ENCODE results near the gene TBC1D9B. TPM values are rescaled to one million over a fixed set of nuclear protein-coding genes. Genes with fewer than 3 reads are reported as not detected.
"Not testable (repeated sequence)": the region's sequence is repeated elsewhere in the genome, so short reads cannot be mapped to it uniquely, and the experiment has no call there.

Gene TBC1D9B
- total RNA-seq, 1 donor from 2014 or later: 55.8 TPM

DNA sequence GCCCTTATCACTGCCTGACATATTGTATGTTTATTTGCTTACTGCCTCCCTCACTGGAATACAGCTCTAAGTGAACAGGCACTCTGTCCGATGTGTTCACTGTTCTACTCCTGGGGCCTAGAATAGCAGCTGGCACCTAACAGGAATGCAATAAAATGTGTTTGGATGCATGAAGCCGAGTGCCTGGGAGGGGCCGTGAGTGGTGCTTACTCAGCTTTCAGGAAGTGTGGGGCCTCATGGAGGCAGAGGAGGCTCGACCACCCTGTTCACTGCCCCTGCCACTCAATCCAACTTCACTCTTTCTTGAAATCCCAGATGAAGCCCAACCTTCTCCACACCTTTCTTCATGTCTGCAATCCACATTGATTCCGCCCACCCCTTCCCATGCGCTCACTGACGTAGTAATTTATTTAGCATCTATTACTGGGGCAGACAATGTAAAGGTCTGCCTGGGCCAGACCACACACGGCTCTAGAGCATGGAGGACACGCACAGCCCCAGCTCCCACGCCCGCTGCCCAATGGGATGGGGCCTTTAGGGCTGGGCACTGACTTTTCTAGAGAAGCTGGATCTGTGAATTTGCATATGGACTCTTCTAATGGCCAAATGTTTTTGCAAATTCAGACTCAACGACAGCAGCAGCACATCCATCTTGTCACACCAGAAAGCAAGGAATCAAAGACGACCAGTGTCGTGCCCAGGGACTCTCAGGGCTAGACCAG lies 21.3 kb downstream of the TBC1D9B start:
- no peak for DNase-seq (ENCODE audit: low read depth in 2 of 2)

DNA sequence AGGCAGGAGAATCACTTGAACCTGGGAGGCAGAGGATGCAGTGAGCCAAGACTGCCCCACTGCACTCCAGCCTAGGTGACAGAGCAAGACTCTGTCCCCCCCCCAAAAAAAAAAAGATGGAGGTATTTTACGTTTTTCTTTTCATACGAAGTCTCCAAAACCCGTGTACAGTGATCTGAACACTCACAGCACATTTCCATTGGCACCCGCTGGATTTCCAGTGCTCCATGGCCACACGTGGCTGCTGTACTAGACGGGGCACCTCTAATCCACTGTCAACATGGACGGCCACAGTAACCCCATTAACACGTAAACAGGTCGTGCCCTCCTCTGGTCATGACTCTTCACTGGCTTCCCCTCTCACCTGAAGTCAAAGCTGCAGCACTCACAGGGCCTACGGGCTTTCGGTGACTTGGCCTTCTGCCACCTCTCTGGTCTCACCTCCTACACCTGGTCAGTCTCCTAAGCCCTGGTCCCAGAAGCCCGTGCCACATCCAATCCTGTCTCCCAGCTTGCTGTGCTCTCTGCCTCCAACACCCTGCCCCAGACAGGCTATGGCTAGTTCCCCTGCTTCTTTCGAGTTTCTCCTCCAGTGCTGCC lies 22.1 kb downstream of the TBC1D9B start:
- no peak for DNase-seq (ENCODE audit: low read depth in 2 of 2)

DNA sequence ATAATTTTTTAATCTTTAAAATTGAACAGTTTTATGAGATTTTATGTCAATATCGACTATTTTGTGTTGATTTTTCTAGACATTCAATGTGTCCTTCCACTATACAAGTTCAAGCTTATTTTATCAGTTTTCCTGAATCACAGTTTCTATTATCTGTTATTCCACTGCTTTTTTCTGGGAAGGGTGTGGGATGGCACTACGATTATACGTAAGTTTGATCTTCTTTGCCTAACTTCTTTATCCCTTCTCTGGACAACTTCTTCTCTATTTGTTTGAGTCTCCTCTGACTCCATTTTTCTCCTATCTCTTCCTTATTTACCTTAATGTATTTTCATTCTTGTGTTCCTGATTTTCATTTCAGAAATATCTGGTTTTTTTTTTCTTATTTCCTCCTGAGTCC lies 24.5 kb downstream of the TBC1D9B start:
- no peak for DNase-seq (ENCODE audit: low read depth in 2 of 2)

DNA sequence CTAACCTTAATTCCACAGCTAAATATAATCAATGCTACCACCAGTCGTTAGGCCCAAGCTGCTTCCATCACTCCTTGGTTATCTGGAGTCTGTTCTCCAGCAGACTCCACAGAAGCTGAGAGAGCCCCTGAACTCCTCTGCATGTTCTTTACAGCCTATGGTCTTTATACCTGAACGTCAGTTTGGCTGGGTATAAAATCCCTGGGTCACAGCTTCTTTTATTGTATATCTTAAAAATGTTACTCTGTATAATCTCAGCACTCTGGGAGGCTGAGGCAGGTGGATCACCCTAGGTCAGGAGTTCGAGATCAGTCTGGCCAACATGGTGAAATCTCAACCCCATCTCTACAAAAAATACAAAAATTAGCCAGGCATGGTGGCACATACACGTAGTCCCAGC lies 25.4 kb downstream of the TBC1D9B start:
- no peak for DNase-seq (ENCODE audit: low read depth in 2 of 2)

DNA sequence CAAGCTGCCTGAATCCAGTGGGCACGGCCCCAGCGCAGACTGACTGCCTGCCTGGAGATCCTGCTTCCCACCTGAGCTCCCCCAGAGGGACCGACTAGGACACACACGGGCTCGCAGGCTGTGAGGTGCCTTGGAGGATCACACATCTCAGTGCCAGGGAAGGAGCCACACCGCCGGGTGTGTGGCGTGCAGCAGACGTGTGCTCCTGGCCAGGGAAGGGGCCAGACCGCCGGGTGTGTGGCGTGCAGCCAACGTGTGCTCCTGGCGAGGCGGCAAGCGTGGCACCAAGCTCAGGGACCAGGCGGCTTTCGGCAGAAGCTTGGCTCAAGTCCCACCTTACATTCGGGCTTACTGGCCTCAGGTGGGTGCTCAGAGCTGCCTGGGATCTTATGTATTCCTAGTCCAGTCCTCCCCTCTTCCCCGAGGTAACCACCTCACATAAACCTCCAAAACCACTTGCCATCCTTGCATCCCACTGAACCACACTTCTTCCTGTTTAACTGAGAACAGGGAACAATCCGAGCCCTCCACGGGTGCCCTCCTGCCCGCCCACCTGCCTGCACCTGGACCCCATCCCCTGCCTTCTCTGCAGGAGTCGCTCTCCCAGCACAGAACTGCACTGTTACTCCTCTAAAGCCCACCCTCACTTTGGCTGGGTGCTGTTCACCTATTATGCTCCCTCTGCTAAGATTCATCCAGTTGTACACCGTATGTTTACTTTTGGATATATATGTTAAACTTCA lies 26.7 kb downstream of the TBC1D9B start:
- DNase-seq (ENCODE audit: low read depth in 2 of 2): no peak

DNA sequence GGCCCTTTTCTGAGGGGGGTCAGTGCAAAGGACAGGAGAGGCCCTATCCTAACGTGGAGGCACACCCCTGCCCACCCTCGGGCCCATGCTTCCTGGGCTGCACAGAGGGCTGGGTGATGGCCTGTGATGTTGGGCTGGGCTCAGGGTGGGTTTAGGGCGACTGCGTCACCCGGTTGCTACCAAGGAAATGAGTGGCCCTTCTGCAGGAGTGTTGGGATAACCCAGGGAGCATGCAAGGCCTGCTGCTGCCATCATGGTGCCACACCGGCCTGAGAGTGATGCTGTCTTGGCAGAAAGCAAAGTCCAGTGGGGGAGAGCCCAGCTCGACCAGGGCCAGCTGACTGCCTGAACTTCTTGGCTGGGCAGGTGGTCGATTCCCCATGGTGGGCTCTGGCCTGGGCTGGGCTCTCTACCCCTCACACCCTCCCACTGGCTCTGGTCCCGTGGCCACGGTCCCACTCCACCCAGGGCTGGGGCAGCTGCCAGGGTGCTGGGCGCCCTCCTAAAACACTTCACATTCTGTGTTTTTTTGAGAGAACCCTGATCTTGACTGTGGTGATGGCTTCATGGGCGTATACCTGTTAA lies 27.5 kb downstream of the TBC1D9B start:
- DNase-seq (ENCODE audit: low read depth in 2 of 2): no peak

DNA sequence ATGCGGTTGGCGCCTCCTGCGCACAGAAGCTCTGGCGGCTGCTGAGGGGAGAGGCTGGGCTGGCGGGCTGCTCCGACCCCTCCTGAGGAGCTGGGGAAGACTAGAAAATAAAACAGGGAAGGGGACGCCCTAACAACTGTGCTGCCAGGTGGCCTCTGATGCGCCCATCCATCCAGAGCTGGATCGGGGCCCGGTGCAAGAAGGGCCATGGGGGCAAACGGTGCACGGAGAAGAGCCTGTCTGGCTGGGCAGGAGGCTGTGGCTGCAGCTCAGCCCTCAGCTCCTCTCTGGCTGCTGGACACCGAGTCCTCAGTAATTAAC lies 28.0 kb downstream of the TBC1D9B start:
- no peak for DNase-seq (ENCODE audit: low read depth in 2 of 2)

DNA sequence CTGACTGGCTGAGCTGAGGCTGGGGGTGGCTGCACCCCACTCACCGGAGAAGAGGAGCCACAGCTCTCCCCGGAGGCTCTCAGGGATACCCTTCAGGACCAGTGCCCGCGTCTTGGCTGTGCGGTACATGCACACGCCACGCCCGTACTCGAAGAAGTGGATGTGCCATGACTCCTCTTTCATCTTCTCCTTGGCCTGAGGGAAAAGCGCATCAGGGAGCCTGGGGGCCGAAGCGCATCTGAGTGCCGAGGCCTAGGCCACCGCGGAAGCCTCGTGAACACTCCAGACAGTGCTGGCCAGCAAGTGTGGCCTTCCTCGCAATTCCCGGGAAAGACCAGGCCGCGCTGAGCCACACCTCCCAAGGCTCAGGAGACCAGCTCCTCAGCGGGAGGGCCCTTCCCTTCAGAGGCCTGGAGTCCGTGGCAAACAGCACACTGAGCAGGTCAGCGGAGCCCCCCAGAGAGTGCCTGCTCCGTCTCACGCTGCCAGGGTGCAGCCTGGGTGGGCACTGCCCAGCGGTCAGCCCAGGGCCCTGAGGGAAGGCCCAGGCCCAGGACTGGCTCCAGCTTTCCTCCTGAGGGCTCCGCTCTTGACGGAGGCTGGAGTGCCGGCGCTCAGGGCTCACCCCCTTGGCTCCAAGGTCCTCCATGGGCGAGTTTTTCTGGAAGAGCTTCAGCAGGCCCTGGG lies 28.6 kb downstream of the TBC1D9B start:
- no peak for DNase-seq (ENCODE audit: low read depth in 2 of 2)

DNA sequence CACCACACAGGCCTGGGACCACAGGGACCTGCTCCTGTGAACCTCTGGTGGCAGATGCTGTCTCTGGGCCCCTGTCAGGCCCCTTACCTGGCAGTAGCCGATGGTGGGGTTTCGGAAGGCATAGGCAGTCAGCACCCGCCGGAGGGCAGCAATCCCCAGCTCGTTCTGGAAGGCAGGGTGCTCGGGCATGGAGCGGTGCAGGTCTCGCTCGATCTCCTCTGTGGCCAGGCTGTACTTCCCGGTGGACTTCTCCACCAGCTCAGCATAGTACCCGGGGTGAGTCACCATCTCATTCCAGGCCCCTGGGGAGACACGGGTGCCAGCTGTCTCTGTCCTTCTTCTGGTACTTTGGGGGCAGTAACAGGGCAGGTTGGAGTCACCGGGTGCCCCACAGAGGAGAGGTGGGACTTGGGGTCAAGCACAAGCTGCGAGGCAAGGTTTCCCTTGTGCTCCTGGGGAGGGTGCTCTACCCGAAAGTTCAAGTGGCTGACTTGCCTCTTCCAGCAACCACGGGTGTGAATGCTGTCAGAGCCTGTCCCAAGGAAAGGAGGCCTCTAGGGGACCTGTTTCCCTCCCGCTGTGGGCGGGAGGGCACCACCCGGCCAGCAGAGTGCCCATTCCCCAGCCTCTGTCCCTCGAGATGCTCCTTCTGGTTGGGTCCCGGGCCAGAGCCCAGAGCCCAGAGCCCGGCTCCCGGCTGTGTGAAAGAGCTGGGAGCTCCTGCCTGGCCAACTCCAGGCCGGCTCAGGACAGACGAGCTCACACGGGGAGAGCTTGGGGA lies 29.3 kb downstream of the TBC1D9B start:
- DNase-seq (ENCODE audit: low read depth in 2 of 2): no peak

DNA sequence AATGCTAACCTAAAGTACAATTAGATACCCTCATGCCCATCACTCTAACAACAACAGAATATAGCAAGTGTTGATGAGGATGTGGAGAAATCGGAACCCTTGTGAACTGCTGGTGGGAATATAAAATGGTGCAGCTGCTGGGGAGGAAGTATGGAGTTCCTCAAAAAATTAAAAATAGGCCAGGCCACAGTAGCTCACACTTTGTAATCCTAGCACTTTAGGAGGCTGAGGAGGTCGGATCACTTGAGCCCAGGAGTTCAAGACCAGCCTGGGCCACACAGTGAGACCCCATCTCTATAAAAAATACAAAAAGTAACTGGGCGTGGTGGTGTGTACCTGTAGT lies 31.1 kb downstream of the TBC1D9B start:
- DNase-seq (ENCODE audit: low read depth in 2 of 2): no peak

DNA sequence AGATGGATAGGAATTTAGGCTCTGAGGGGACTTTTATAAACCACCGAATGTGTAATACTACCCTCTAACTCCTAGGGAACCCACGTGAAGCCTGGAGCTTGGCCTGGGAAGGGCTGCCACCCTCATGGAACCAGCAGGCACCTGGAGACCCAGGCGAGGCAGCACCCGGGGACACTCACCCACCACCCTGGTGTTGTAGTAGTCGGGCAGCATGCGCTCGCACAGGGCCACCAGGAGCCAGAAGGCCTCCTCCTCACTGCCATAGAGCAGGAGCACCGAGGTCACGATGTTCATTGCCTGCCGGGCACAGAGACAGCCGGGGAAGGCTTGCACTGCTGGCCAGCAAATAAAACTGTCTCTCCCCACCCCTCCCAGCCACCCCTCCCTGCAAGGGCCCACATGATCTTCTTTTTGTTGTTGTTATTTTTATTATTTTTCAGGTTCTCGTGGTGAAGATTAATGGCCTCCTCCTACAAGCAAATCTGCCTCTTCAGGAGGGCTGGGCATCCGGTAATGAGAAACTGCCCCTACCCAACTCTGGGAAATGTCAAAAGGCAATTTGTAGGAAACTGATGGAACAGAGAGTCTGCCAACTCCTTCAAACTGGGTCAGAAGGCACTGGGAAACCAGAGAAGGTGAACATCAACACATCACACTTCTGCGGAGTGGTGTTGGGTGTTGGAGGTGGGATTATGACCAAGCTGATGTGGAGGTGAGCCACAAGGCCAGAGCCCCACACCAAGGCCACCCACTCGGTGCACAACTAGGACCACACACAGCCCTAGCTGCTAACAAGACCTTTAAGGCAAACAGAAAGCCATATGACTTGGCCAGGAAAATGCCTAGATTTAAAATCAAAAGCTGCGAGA lies 31.7 kb downstream of the TBC1D9B start:
- DNase-seq (ENCODE audit: low read depth in 2 of 2): no peak

DNA sequence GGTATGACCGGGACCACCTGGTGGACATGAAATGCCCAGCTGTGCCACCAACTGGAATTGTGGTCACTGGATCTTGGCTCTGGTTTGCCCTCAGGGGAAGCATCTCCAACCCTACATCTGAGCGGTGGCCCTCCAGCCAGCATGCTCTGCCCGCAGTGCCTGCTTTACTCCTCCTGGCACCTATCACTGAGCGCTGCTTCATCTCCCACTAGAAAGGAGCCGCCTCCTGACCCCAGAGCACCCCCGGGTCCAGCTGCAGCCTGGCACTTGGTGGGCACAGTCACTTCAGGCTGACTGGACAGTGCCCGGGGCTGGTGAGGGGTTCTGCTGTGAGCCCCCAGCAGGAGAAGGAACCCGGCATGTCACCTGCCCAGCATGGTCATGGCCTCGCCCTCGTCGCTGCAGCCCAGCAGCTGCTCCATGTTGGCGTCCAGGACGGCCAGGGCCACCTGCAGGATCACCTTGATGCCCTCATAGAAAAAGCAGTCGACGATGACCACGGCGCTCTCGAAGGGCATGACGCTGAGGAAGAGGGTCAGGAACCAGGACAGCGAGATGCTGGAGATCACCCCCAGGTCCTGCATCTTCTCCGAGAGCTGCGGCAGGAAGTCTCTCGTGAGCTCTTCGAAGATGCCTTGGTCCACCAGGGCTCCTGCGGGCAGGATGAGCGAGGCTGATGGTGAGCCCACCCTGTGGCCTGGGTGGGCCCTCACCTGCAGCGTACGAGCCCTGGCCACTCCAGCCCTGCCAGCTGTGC lies 33.0 kb downstream of the TBC1D9B start:
- no peak for DNase-seq (ENCODE audit: low read depth in 2 of 2)

DNA sequence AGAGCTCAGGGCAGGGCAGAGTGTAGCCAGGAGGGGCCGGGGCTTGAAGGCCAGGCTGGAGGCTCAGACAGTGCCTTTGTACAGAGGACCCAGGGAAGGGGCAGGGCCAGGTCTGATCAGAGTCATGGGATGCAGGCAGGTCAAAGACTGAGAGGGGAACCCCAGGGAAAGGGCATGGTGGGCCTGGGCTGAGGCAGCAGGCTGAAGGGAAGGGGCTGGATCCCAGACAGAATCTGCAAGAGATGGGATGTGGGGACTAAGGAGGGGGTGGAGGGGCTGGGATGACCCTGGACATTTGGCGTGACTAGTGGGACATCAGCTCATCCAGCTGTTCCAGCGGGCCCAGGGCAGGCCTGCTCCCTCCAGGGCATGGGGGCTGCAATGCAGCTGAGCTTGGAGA lies 33.6 kb downstream of the TBC1D9B start:
- no peak for DNase-seq (ENCODE audit: low read depth in 2 of 2)

DNA sequence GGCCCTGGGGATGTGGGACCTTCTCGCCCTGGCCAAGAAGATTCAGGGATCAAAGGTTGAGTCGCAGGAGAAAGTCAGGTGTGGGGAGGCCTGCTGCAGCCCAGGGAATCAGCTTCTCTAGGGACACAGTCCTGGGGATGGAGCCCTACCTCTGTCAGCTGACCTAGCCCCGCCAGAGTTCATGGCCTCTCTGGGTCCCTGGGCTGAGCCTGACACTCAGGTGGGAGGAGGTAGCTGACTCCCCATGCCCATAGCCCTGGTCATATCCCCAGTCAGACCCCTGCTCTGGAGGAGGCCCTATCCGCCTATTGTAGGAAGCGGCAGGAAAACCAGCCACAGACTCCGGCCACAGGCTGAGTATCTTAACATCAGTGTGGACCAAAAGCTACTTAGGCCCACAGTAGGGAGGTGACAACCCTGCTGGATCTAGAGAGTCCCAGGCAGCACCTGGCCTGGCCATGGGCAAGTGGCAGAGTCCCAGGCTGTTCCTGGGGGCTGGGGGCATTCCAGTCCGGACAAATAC lies 34.0 kb downstream of the TBC1D9B start:
- DNase-seq (ENCODE audit: low read depth in 2 of 2): no peak

DNA sequence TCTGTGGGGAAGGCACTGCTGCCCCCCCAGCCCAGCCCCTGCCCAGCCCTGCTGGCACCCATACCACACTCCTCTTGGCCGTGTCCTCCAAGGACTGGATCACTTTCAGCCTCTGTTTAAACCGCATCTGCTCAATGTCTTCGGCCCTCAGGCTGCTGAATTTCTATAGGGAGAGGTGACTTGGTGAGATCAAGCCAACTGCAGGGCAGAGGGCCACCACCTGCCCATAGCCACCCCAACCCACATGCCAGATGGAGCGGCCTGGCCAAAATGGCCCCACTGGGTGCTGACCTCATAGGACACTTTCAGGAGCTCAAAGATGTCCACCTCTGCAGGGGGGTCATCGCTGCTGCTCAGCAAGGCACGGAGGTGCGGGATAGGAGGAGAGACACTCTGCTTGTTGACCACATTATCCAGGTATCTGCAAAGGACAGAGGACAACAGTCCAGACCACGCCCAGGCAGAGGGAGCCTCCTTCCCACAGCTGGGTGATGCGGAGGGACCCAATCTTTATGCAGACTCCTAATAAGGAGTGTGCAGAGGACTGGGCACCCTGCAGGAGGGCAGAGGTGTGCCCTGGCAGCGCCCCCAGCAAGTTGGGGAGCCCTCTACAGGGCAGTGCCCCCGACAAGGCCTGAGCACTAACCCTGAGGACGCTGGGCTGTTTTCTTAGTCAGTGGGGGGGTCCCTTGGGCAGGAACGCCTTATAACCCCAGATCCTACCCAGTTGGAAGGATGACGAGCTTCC lies 34.7 kb downstream of the TBC1D9B start:
- DNase-seq (ENCODE audit: low read depth in 2 of 2): no peak

DNA sequence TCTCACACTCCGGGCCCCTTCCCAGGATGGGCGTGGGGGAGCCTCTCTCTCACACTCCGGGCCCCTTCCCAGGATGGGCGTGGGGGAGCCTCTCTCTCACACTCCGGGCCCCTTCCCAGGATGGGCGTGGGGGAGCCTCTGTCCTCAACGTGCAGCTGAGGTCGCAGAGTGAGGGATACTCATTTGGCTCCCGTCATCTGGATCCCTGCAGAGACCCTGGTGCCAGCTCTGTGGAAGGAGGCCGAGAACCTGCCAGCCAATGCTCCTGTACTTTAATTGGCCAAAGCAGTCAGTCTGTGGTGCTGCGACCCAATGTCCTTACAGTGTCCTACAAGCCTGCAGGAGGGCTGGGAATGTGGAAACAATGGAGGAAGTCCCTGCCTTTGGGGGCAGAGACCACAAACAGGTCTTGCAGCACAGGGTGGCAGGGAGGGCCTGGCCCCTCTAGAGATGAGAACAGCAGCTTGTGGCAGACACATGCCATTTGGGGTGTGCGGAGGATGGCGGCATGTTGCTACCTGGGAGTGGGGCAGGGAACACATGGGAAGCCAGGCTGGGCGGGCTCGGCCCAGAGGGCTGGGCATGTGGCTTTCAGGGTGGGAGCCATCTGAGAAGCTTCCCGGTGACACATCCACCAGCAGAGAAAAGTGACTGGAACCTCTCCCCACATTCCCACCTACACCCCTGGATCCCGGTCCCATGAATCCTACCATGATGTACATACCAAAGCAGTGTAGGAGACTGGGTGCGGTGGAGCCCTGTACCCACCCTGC lies 35.5 kb downstream of the TBC1D9B start:
- no peak for DNase-seq (ENCODE audit: low read depth in 2 of 2)

DNA sequence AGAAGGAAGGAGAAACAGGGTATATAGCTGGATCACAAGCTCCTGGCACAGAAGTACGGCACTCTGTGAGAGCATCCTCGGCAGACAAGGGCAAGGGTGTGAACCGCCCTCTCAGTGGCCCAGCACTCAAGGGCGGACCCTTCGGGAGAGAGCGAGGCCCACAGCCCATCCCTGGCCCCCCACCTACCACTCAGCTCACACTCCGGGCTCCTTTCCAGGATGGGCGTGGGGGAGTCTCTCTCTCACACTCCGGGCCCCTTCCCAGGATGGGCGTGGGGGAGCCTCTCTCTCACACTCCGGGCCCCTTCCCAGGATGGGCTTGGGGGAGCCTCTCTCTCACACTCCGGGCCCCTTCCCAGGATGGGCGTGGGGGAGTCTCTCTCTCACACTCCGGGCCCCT lies 36.2 kb downstream of the TBC1D9B start:
- DNase-seq (ENCODE audit: low read depth in 2 of 2): not testable (repeated sequence)

DNA sequence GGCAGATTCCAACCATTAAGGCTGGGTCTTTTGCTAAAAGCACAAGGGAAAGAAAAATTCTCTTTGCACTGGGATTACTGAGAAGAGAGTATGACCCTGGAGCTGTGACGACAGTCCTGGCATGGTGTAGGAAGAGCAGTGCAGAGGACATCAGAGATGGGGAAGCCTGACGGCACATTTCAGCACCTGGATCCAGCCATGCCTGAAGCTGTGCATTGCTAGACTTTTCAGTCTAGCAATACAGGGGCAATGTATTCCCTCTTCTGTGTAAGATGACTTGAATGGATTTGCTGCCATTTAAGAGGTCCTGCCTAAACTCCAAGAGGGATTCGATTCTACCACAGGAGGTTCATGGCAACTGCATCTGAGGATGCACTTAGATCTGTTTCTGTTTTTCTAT lies 36.7 kb downstream of the TBC1D9B start:
- DNase-seq (ENCODE audit: low read depth in 2 of 2): no peak

All from lung microvascular endothelial cell (primary cell).